HG03060 (cell line): ENCODE measurements around the gene CMIP.

Experiments used
- ATAC-seq: cut with Tn5 transposase; IDR thresholded peaks from one replicate; pipeline ENCODE4 v1.9.1; 2021; ENCODE audit warnings: low read depth, moderate number of reproducible peaks; ENCODE audit not compliant: unreplicated experiment

CMIP gene

DNA sequence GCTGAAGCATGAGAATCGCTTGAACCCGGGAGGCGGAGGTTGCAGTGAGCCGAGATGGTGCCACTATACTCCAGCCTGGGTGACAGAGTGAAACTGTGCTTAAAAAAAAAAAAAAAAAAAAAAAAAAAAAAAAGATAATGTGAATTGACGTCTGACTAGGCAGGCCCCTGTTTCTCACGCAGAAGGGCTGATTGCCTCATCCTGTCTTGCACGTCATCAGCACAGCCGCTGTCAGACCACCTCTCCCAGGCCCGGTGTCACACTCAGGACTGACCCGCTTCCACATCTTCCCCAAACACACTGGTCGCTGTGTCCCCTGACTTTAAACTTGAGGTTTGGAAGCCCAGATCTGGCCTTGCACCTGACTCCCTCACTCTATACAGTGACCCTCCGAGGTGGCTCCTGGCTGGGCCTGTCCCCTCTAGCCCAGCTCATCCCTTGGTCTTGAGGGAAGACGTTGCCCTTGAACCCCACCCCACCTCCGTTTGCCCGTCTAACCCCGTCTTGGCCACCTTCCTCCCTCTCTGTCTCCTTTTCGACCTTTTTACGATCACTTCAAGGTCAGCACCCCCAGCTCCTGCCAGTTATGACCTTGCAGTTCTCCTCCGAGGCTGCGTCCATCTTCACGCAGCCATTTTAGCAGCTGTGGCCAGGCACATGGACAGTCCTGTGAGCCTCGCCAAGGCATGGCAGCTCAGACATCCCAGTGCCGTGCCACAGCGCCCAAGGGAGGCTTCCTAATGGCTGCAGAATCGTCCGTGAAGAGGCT lies 184.6 kb downstream of the CMIP start:
- ATAC-seq = no peak

DNA sequence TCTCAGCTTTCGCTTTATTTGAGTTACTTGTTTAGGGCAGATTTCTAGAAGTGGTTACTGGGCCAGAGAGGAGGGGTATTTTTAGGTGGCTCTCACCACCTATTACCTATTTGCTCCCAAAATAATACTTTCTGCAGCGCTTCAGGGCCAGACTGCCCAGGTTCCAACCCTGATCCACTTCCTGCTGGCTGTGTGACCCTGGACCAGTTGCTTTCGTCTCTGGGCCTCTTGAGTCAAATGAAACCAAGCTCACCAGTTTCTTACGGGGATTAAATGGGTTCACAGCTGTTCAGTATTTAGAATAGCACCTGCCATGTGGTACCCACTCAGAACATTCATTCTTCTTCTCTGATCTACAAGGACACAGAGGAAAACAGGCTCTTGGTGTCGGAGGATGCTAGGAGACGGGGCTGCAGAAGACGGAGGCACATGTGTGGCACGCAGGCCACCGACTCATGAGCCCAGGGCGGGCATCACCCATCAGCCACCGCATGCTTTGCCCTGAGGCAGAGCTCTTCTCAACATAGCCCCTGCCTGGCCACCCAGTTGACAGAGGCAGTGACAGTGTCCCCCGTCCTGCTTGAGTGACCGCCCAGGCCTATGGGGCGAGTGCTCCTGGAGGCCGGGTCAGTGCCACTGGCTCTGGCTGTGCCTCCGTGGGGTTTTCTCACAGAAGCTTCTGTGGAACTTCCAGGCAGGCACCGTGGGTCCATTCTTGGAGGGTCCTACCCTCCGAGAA lies 185.5 kb downstream of the CMIP start:
- ATAC-seq = no peak

DNA sequence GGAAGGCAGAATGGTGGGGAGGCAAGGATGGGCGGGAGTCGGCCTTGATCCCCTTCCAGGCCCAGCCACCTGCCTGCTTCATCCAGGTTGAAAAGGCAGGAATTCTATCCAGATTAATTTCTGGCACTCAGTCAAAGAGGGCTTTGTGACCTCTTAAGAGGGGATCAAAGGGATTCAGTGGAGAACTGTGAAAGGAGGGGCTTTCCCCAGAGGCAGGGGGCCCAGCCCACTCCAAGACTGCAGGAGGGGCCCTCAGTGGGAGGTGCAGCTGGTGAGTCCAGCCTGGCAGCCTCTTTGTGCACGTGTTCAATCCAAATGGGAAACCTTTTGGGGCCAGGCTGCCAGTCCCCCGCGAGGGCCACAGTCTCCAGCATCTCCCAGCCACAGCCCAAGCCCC lies 186.0 kb downstream of the CMIP start:
- no peak for ATAC-seq

DNA sequence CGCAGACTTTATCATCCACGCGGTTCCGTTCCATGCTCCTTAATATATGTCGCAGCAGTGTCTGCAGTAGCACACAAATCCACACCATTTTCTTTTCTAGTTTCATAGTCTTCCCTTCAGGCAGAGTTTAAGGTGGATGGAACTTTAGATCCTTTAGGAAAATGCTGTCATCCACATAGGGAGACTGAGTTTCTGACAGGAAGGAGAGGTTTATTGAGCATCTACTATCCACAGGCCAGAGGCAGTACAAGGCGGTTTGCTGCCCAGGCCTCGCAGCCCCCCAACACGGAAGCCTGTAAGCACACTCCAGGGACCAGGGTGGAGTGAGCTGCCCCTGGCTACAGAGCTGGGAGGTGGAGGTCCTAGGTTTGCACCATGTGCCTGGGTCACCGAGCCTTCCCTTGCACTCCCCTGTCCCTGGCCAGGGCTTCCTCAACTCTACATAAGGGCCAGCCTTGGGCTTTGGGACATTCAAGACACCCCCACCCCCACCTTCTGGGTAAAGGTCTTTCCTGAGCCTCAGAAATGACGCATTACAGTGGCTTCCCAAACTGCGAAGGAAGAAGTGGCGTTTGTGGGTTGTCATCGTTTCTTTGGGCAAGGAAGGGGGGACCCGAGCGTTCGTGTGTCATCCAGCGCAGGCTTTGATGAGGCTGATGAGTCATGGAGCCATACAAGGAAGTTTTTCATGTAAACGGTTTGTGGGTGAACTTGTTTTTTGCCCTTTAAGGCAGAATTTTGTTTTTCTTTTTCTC lies 188.0 kb downstream of the CMIP start:
- no peak for ATAC-seq

DNA sequence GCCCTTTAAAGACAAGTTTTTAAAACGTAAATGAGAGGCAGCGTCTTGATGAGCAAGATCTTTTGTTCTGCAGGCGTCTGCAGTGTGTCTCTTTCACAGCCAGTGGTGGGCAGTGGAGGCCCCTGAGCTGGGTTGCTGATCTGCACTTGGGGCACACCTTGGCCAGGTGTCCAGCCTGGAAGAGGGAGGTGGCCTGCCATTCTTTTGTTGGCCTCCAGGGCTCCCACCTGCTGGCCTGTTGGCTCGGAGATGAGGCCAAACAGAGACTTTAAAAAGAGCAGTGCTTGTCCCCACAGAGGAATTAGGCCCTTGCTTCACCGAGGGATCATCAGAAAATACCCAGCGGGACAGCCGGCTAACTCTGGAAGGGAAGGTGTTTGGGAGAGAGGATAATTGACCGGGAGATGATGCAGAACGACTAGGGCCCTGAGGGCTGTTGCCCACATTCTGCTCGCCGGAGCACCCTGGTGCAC lies 188.6 kb downstream of the CMIP start:
- ATAC-seq = no peak

DNA sequence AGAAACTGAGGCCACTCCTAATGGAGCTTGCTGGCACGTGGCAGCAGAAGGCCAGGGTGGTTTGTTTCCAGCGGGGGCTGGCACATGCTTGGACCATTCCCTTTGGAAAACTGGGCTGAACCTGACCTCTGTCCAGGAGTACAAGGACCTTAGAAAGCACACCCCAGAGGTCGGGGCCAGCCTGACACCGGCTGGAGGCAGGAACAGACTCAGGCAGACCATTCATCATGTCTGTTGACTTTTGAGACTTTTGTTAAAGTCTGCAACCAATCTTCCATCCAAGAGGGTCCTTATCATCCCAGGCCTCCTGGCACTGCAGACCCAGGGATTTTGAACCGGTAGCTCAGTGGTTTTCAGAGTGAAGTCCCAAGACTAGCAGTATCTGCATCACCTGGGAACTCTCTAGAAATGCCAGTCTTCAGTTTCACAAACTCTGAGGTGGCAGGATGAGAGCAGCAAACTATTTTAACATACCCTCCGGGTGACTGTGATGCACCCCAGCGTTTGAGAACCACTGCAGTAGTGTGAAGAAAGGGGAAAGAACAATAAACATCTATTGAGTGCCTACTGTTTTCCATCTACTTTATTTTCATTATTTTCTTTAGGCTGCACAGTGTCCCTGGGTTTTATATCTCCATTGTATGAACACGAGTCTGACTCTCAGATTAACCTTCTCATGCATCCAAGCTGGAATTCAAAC lies 189.2 kb downstream of the CMIP start:
- ATAC-seq = no peak

DNA sequence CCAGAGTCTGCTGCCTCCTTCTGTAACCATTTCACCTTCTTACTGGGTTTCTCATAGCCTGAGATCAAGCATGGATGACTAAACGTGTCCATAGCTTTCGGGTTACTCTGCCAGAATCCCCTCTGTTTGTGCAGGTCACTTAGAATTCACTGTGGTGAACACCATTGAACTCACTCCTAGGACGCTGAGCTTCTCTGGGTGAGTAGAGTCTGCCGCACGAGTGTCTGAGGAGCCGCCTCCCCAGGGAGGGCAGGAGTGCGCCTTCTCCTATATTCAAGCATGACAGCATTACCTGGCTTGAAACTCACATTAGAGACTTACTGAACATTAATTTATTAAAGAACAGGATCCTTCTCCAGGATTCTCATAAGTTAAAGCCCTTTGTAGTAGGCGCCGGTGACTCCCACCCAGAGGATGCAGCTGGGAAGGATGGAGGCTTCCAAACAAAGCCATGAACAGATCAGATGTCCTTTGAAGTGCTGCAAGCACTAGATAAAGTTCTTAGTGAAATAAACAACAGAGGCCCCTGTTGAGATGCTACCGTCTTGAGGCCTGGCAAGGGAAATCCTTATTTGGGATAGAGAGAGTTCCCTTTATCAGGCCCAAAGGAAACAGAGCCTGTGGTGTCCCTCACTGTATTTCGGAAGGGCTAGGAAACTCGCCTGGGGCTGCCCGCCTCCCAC lies 189.9 kb downstream of the CMIP start:
- no peak for ATAC-seq

DNA sequence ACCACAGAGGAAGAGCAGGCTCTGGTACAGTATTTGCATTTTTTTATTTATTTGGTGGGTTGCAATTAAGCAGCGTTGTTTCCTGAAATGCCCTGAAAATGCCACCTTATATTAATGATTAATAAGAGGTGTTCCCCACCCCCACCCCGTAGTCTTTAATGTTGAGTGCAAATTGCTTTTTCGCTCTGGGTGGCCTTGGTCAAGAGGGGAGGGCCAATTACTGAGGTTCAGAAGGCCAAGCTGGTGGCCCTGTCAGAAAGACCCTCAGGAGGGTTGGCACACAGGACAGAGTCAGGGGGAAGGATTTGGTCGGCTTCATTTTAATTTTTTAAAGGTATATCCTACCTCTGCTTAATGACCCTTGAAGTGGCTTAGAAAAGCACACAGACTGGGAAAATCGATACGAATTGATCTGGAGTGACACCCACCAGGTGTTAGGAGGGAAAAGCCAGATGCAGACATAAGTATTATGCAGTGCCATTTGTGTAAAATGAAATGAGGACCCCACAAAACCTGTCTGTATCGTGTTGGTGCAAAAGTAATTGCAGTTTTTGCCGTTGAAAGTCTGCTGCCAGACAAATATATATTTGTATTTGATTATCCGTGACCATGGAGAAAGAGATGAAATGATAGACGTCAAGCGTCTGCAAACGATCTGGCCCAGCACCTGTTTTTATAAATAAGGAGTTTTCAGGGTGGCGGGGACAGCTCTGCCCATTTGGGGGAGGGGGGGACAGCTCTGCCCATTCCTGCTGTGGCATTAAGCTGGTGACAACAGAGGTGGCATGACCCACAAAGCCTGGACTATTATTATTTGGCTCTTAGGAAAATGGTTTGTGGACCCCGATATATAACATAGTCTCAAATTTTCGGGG lies 190.7 kb downstream of the CMIP start:
- ATAC-seq = no peak

DNA sequence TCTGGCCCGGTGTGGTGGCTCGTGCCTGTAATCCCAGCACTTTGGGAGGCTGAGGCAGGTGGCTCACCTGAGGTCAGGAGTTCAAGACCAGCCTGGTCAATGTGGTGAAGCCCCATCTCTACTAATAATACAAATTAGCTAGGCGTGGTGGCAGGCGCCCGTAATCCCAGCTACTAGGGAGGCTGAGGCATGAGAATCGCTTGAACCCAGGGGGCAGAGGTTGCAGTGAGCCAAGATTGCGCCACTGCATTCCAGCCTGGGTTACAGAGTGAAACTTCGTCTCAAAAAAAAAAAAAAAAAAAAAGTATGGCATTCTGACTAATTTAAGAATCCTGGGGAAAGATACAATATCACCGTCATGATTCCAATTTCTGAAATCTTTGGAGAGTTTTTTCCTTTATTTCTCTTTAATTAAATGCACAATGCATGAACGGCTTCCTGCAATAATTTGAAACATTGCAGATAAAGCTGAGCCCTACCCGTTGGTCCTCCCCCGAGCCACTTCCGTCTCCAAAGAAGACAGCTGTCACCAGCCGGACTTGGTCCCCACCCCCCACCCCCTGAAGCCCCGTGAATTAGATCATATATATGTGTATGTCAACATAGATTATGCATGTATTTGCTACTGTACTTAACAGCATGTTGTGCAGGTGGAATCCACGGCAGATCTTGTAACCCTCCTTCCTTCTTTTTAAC lies 191.8 kb downstream of the CMIP start:
- ATAC-seq = no peak

DNA sequence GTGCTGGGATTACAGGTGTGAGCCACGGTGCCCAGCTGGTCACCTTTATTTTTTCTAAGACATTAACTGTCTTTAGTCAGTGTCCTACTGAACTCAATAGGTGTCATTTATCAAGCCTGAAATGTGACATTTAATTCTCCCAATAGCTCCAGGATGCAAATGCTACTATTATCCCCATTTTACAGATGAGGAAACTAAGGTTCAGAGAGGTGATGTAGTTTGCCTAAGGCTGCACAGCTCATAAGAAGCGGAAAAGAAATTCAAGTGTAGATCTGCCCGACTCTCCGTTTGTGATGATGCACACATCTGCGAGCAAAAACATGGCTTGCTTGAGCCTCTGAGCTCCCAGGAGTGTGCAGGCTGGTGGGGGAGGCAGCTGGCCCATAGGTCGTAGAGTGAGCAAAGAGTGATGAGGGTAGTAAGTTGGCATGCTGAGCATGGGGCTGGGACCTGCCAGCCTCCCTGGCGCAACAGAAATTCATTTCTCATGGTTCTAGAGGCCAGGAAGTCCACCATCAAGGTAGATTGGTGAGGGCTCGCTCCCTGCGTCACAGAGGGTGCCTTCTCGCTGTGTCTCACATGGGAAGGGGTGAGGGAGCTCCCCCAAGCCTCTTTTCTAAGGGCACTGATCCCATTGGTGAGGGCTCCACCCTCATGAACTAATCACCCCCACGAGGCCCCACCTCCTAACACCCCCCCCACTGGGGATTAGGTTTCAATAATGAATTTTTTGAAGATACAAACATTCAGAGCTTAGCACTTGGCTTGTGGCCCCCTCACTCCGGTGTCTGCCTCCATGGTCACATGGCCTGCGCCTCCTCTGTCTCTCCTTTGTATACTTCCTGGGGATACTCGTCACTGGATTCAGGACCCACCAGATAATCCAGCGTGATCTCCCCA lies 193.0 kb downstream of the CMIP start:
- ATAC-seq = no peak

DNA sequence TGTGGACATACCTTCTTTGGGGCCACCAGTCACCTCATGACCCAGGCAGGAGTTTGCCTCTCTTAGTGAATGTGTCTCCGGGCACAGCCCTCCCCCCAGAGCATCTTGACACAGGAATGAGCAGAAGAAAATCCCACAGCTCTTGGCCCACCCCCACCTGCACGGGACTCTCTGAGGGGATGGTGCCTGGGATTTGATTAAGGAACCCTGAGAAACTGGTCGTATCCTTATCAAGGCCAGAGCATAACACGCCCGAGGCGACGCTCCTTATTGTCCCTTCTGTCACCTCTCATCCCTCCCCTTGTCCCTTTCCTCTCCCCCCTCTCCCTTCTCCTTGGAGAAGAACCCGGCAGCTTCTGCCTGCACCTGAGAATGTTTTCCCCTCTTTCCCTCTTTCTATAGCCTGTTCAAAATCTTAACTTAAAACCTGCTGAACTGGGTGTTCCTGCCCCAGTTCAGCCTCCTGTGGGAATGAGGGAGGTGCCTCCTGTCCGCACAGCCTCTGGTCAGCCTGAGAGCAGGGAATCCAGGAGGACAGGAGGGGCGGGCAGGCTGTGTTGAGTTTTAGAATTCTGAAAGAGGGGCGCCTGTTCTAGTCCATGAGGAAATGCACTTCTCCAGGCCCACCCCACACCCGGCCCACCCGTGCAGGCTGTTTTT lies 193.8 kb downstream of the CMIP start:
- no peak for ATAC-seq

DNA sequence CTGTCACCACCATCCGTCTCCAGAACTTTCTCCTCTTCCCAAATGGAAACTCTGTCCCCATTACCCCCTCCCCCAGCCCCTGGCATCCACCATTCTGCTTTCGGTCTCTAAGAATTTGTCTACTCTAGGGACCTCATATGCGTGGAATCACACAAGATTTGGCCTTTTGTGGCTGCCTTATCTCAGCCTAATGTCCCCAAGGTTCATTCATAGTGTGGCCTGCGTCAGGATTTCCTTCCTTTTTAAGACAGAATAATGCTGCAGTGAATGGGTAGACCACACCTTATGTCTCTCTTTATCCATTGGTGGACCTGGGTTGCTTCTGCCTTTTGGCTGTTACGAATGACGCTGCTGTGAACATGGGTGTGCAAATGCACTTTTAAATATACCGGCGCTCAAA lies 194.7 kb downstream of the CMIP start:
- no peak for ATAC-seq

DNA sequence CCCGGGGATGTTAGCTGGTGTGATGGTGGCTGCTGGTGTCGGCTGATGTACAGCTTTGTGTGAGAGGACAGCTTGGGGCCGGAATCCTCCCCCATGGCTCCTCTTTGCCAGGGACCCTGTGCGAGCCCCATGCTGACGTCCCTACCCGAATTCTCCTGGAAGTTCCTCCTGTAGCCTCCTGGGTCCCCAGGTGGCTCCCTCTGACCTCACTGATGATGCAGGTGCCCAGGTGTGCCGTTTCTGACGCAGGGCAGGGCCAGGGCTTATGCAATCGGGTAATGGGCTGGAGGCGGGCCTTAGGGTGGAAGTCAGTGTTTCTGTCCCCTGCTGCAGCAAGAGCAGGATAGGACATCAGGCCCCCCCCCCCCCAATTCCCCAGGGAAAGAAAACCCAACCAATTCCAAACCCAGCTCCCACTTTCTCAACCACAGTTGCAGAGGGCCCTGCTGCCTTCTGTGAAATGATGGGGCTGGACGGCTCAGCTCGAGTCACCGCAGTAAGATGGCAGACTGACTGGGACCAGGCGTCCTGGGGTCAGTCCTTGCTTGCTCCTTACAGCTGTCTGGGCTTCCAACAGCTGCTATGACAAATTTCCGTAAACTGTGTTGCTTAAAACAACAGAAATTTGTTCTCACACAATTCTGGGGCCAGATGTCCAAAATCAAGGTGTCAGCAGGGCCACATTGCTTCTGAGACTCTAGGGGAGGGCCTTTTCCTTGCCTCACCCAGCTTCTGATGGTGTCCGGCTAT lies 195.5 kb downstream of the CMIP start:
- ATAC-seq = no peak

DNA sequence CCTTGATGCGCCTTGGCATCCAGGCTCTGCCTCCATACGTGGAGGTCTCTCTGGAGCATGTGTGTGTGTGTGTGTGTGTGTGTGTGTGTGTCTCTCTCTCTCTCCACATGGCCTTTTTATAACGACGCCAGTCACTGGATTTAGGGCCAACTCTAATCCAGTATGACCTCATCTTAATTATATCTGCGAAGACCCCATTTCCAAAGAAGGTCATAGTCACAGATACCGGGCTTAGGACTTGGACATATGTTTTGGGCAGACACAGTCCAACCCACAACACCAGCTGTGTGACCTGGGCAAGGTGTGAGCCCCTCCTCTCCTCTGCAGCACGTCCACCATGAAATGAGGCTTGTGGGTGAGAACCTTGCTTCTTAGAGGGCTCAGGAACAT lies 196.1 kb downstream of the CMIP start:
- ATAC-seq = no peak

DNA sequence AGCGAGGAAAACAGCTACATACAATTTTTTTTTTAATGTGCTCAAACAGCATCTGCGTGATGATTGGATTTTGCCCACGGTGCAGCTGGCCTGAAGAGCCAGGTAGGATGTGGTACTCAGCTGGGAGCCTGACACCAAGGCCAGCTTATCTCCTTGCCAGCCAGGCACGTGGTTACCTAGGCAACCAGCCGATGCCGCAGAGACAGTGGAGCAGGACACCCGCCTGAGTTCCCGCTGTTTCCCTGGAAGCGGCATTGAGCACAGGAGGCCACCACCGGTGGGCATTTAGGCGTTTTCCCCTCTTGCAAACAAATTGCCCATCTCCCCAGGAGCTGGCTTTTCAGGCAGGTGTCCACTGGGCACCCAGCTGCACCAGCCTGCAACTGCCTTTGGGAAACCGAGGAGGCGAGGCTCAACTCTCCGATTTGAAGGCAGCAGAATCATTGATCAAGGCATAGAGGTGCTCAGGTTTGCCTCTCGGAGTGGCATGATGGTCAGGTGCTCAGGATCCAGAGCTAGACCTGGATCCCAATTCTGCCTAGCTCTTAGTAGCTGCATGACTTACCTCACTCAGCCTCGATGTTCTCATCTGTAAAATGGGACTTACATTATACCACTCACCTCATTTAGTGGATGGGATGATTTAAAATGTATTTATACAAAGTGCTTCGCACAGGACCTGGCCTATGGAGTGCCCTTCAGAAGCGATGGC lies 196.9 kb downstream of the CMIP start:
- no peak for ATAC-seq

DNA sequence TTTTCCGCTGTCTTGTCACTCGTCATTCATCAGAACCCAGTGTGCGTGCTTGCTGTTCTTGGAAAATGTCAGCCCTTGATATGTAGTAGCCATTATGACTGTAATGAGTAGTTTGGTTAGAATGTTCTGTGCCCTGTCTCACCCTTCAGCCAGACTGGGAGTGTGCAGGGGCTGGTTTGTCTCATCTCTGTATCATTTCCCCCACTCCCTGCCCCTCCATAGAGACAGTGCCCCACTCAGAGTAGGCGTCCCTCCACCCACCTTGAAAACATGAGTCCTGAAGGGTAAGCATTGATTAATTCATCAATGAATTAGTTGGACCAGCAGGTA lies 197.5 kb downstream of the CMIP start:
- ATAC-seq = no peak
